Measurements from ENCODE around the gene SUGP2.

SUGP2 gene

GRCh38 chr19:19033426-19034203 is at the start of gene SUGP2, which contains the start of gene ARMC6:
Gene SUGP2 (minus strand): TSS chr19:19033517. CDS start chr19:19031071, 2,446 bp downstream.
Gene ARMC6 (plus strand): TSS chr19:19033603. CDS start chr19:19034210, 607 bp downstream.
- H3K27ac ChIP-seq (ENCODE audit: low read depth, low read length) = peak within 1 kb of the TSS; percentile 81
- peak within 1 kb of the TSS; percentile 79 for H3K4me3 ChIP-seq (ENCODE audit: low read length)
- peaks cover 3% of the 10 kb centered on the region for H3K4me1 ChIP-seq (ENCODE audit: control insufficient read depth, insufficient read depth, low read length)
- no peaks in the 10 kb centered on the region for H3K27me3 ChIP-seq (ENCODE audit: control insufficient read depth, insufficient read depth, low read length)
- H3K36me3 ChIP-seq (ENCODE audit: control insufficient read depth, insufficient read depth, low read length) = peaks cover 2% of the 10 kb centered on the region
- H3K9ac ChIP-seq (ENCODE audit: low read length) = peak within 1 kb of the TSS; percentile 86

DNA sequence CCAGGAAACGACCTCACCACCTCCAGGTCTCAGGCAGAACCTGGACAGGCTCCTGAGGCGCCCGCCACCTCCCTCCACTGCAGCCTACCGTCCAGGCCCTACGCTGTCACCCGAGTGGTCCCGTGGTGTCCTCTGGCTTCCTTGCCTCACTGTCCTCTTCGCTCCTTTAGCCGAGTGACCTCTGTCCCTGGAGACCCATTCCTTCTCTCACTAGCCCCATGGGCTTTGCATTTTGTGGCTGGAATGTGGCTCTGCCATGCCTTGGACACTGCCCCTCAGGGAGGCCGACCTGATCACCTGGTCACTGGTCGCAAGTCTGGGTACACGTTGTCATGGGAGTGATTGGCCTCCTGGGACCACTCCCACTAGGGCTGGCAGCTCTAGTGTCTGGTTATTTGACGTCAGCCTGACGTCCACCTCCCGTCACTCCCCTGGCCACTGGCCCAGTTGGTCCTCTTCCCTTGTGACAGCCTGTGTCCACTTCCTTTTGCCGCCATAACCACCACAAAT is 48.4 kb upstream of the SUGP2 start:
- H3K27ac ChIP-seq (ENCODE audit: low read depth, low read length) = no peak overlapping the region
- no peaks in the 10 kb centered on the region for H3K27me3 ChIP-seq (ENCODE audit: control insufficient read depth, insufficient read depth, low read length)
- H3K9ac ChIP-seq (ENCODE audit: low read length) = no peak overlapping the region
- no peak overlapping the region for H3K4me3 ChIP-seq (ENCODE audit: low read length)
- H3K4me1 ChIP-seq (ENCODE audit: control insufficient read depth, insufficient read depth, low read length) = no peaks in the 10 kb centered on the region
- H3K36me3 ChIP-seq (ENCODE audit: control insufficient read depth, insufficient read depth, low read length) = no peaks in the 10 kb centered on the region

GRCh38 chr19:19079571-19079970 is 46.3 kb upstream of the SUGP2 start:
- H3K27me3 ChIP-seq (ENCODE audit: control insufficient read depth, insufficient read depth, low read length) = no peaks in the 10 kb centered on the region
- no peaks in the 10 kb centered on the region for H3K4me1 ChIP-seq (ENCODE audit: control insufficient read depth, insufficient read depth, low read length)
- H3K36me3 ChIP-seq (ENCODE audit: control insufficient read depth, insufficient read depth, low read length) = peaks cover 3% of the 10 kb centered on the region
- H3K9ac ChIP-seq (ENCODE audit: low read length) = no peak overlapping the region
- H3K27ac ChIP-seq (ENCODE audit: low read depth, low read length) = no peak overlapping the region
- H3K4me3 ChIP-seq (ENCODE audit: low read length) = no peak overlapping the region

GRCh38 chr19:19078801-19079200 is 45.5 kb upstream of the SUGP2 start:
- no peak overlapping the region for H3K27ac ChIP-seq (ENCODE audit: low read depth, low read length)
- H3K27me3 ChIP-seq (ENCODE audit: control insufficient read depth, insufficient read depth, low read length) = no peaks in the 10 kb centered on the region
- no peaks in the 10 kb centered on the region for H3K4me1 ChIP-seq (ENCODE audit: control insufficient read depth, insufficient read depth, low read length)
- no peak overlapping the region for H3K4me3 ChIP-seq (ENCODE audit: low read length)
- H3K36me3 ChIP-seq (ENCODE audit: control insufficient read depth, insufficient read depth, low read length) = peaks cover 3% of the 10 kb centered on the region
- no peak overlapping the region for H3K9ac ChIP-seq (ENCODE audit: low read length)

- H3K4me1 ChIP-seq (ENCODE audit: control insufficient read depth, insufficient read depth, low read length) = no peaks in the 10 kb centered on the region
- H3K27me3 ChIP-seq (ENCODE audit: control insufficient read depth, insufficient read depth, low read length) = no peaks in the 10 kb centered on the region
- no peak overlapping the region for H3K9ac ChIP-seq (ENCODE audit: low read length)
- no peak overlapping the region for H3K4me3 ChIP-seq (ENCODE audit: low read length)
- H3K36me3 ChIP-seq (ENCODE audit: control insufficient read depth, insufficient read depth, low read length) = peaks cover 3% of the 10 kb centered on the region
- H3K27ac ChIP-seq (ENCODE audit: low read depth, low read length) = no peak overlapping the region
Measured at GRCh38 chr19:19077103-19077502, 43.8 kb upstream of the SUGP2 start.

DNA sequence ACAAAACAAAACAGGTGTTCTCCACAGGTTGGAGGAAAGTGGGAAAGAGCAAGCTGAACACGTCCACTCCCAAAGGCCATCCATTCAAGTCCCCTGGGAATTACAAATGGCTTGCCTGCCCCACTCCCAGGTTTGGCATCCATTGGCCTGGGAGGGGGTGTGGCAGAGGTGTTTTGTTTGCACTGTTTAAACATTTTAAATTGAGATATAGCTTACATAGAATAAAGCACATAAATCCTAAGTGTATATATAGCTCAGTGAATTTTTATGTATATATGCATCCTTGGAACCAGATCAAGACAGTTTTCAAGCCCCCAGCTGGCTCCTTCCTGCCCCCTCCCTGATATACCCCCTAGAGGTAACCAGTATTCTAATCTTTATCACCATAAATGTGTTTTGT is 43.2 kb upstream of the SUGP2 start:
- Histone ChIP-seq H3K4me1 (ENCODE audit: control insufficient read depth, insufficient read depth, low read length) (no peaks in the 10 kb centered on the region), H3K27ac (ENCODE audit: low read depth, low read length) (no peak overlapping the region), H3K27me3 (ENCODE audit: control insufficient read depth, insufficient read depth, low read length) (no peaks in the 10 kb centered on the region), H3K4me3 (ENCODE audit: low read length) (no peak overlapping the region), H3K9ac (ENCODE audit: low read length) (no peak overlapping the region), H3K36me3 (ENCODE audit: control insufficient read depth, insufficient read depth, low read length) (peaks cover 3% of the 10 kb centered on the region)

GRCh38 chr19:19075126-19075525 is 41.8 kb upstream of the SUGP2 start:
- no peaks in the 10 kb centered on the region for H3K27me3 ChIP-seq (ENCODE audit: control insufficient read depth, insufficient read depth, low read length)
- H3K36me3 ChIP-seq (ENCODE audit: control insufficient read depth, insufficient read depth, low read length) = peaks cover 3% of the 10 kb centered on the region
- no peak overlapping the region for H3K4me3 ChIP-seq (ENCODE audit: low read length)
- H3K27ac ChIP-seq (ENCODE audit: low read depth, low read length) = no peak overlapping the region
- no peaks in the 10 kb centered on the region for H3K4me1 ChIP-seq (ENCODE audit: control insufficient read depth, insufficient read depth, low read length)
- H3K9ac ChIP-seq (ENCODE audit: low read length) = no peak overlapping the region

- Histone ChIP-seq H3K4me3 (ENCODE audit: low read length) (no peak overlapping the region), H3K9ac (ENCODE audit: low read length) (no peak overlapping the region), H3K36me3 (ENCODE audit: control insufficient read depth, insufficient read depth, low read length) (peaks cover 3% of the 10 kb centered on the region), H3K27ac (ENCODE audit: low read depth, low read length) (no peak overlapping the region), H3K4me1 (ENCODE audit: control insufficient read depth, insufficient read depth, low read length) (no peaks in the 10 kb centered on the region), H3K27me3 (ENCODE audit: control insufficient read depth, insufficient read depth, low read length) (no peaks in the 10 kb centered on the region)
Measured at GRCh38 chr19:19074196-19074882, 41.0 kb upstream of the SUGP2 start.

GRCh38 chr19:19071897-19072296 is 38.6 kb upstream of the SUGP2 start:
- Histone ChIP-seq H3K4me3 (ENCODE audit: low read length) (no peak overlapping the region), H3K4me1 (ENCODE audit: control insufficient read depth, insufficient read depth, low read length) (no peaks in the 10 kb centered on the region), H3K36me3 (ENCODE audit: control insufficient read depth, insufficient read depth, low read length) (peaks cover 3% of the 10 kb centered on the region), H3K27ac (ENCODE audit: low read depth, low read length) (no peak overlapping the region), H3K9ac (ENCODE audit: low read length) (no peak overlapping the region), H3K27me3 (ENCODE audit: control insufficient read depth, insufficient read depth, low read length) (no peaks in the 10 kb centered on the region)

GRCh38 chr19:19068659-19069654 is 35.6 kb upstream of the SUGP2 start:
- Histone ChIP-seq H3K9ac (ENCODE audit: low read length) (no peak overlapping the region), H3K27me3 (ENCODE audit: control insufficient read depth, insufficient read depth, low read length) (no peaks in the 10 kb centered on the region), H3K4me1 (ENCODE audit: control insufficient read depth, insufficient read depth, low read length) (peaks cover 6% of the 10 kb centered on the region), H3K27ac (ENCODE audit: low read depth, low read length) (no peak overlapping the region), H3K36me3 (ENCODE audit: control insufficient read depth, insufficient read depth, low read length) (no peaks in the 10 kb centered on the region), H3K4me3 (ENCODE audit: low read length) (no peak overlapping the region)

GRCh38 chr19:19067276-19068072 is 34.2 kb upstream of the SUGP2 start:
- H3K4me3 ChIP-seq (ENCODE audit: low read length) = no peak overlapping the region
- H3K36me3 ChIP-seq (ENCODE audit: control insufficient read depth, insufficient read depth, low read length) = no peaks in the 10 kb centered on the region
- H3K9ac ChIP-seq (ENCODE audit: low read length) = no peak overlapping the region
- peaks cover 6% of the 10 kb centered on the region for H3K4me1 ChIP-seq (ENCODE audit: control insufficient read depth, insufficient read depth, low read length)
- no peaks in the 10 kb centered on the region for H3K27me3 ChIP-seq (ENCODE audit: control insufficient read depth, insufficient read depth, low read length)
- H3K27ac ChIP-seq (ENCODE audit: low read depth, low read length) = no peak overlapping the region

All from rectal smooth muscle tissue (tissue), 1 donor.